HAP-1 (cell line): Measurements from ENCODE around the gene NUMB.

Experiments used
- DNase-seq, 2 experiments: peaks; one replicate each; pipeline ENCODE4 v3.0.0-alpha.2; 2016 to 2020; ENCODE audit warnings: low spot score in 2 of 2
- H3K27me3 ChIP-seq: fragments of 250-450 bp; sonication (Bioruptor Pico); 2 replicates; pipeline ENCODE4 v1.5.1; 2020; ENCODE audit warnings: low read depth, mild to moderate bottlenecking, moderate library complexity
- H3K36me3 ChIP-seq: fragments of 250-450 bp; sonication (Bioruptor Pico); replicated peaks from 2 replicates; pipeline ENCODE4 v1.5.1; 2020; ENCODE audit warnings: mild to moderate bottlenecking
- H3K4me1 ChIP-seq: fragments of 250-450 bp; sonication (Bioruptor Pico); 2 replicates; pipeline ENCODE4 v1.5.1; 2020; ENCODE audit warnings: mild to moderate bottlenecking
- H3K4me3 ChIP-seq: fragments of 250-450 bp; sonication (Bioruptor Pico); 2 replicates; pipeline ENCODE4 v1.5.1; 2020; ENCODE audit warnings: mild to moderate bottlenecking, moderate library complexity
- H3K9me3 ChIP-seq: fragments of 250-450 bp; sonication (Bioruptor Pico); 2 replicates; pipeline ENCODE4 v1.5.1; 2020; ENCODE audit warnings: mild to moderate bottlenecking, moderate library complexity
- in situ Hi-C: fragments of 300-500 bp; cut with MboI; formaldehyde crosslinking; loops from 3 replicates; pipeline ENCODE4 v1.14.3; 2020; ENCODE audit warnings: low sequenced_read_pairs, inconsistent platforms, mixed read lengths

NUMB gene

GRCh38 chr14:73458183-73458976, at the start of gene NUMB:
Gene NUMB (minus strand): TSS chr14:73458546. CDS start chr14:73355751, 102,795 bp downstream.
- Histone ChIP-seq H3K4me1 (peaks cover 54% of the 10 kb centered on the region), H3K36me3 (no peaks in the 10 kb centered on the region), H3K9me3 (no peaks in the 10 kb centered on the region), H3K27me3 (no peaks in the 10 kb centered on the region), H3K4me3 (peak within 1 kb of the TSS; percentile 86)
- DNase-seq = peak; percentile 98
- in situ Hi-C loops = loop anchor here (25.0 kb wide), 1 partner anchor 946 kb away; no protein-coding TSS in a partner anchor

- H3K9me3 ChIP-seq = no peaks in the 10 kb centered on the region
- DNase-seq = no peak
- no peak overlapping the region for H3K4me3 ChIP-seq
- peaks cover 11% of the 10 kb centered on the region for H3K36me3 ChIP-seq
- in situ Hi-C loops = no loop called here
- H3K27me3 ChIP-seq = no peaks in the 10 kb centered on the region
- H3K4me1 ChIP-seq = peaks cover 8% of the 10 kb centered on the region
These were observed 45.3 kb upstream of the NUMB start for GRCh38 chr14:73503648-73504047.

- Histone ChIP-seq H3K4me3 (no peak overlapping the region), H3K36me3 (peaks cover 13% of the 10 kb centered on the region), H3K4me1 (peaks cover 3% of the 10 kb centered on the region), H3K27me3 (no peaks in the 10 kb centered on the region), H3K9me3 (no peaks in the 10 kb centered on the region)
- no peak for DNase-seq
- in situ Hi-C loops = no loop called here
These were observed 43.8 kb upstream of the NUMB start for GRCh38 chr14:73502017-73502619.

- no peak overlapping the region for H3K4me3 ChIP-seq
- H3K9me3 ChIP-seq = no peaks in the 10 kb centered on the region
- no peaks in the 10 kb centered on the region for H3K27me3 ChIP-seq
- H3K4me1 ChIP-seq = no peaks in the 10 kb centered on the region
- peaks cover 14% of the 10 kb centered on the region for H3K36me3 ChIP-seq
- in situ Hi-C loops = no loop called here
- DNase-seq = no peak
These were observed 42.0 kb upstream of the NUMB start for GRCh38 chr14:73500360-73500759.

- no peaks in the 10 kb centered on the region; the same call in 1 of the 2 replicates for H3K9me3 ChIP-seq
- no peak overlapping the region for H3K4me3 ChIP-seq
- DNase-seq = no peak
- no peaks in the 10 kb centered on the region for H3K27me3 ChIP-seq
- in situ Hi-C loops = no loop called here
- H3K4me1 ChIP-seq = peaks cover 16% of the 10 kb centered on the region
- peaks cover 21% of the 10 kb centered on the region for H3K36me3 ChIP-seq
These were observed 36.2 kb upstream of the NUMB start for GRCh38 chr14:73494593-73494992.

GRCh38 chr14:73492670-73493069, 34.3 kb upstream of the NUMB start:
- no peak for DNase-seq
- Histone ChIP-seq H3K4me1 (peaks cover 16% of the 10 kb centered on the region), H3K4me3 (peak overlapping the region; percentile 58), H3K27me3 (no peaks in the 10 kb centered on the region), H3K36me3 (peaks cover 16% of the 10 kb centered on the region), H3K9me3 (no peaks in the 10 kb centered on the region; the same call in 1 of the 2 replicates)
- in situ Hi-C loops = no loop called here

- Histone ChIP-seq H3K36me3 (peaks cover 16% of the 10 kb centered on the region), H3K4me1 (peaks cover 16% of the 10 kb centered on the region), H3K27me3 (no peaks in the 10 kb centered on the region), H3K9me3 (no peaks in the 10 kb centered on the region; the same call in 1 of the 2 replicates), H3K4me3 (peak overlapping the region; percentile 58)
- in situ Hi-C loops = no loop called here
- DNase-seq = no peak
These were observed 33.8 kb upstream of the NUMB start for GRCh38 chr14:73492043-73492552.

GRCh38 chr14:73491256-73492042, 33.1 kb upstream of the NUMB start:
- DNase-seq = peak; percentile 46 to 72
- Histone ChIP-seq H3K27me3 (no peaks in the 10 kb centered on the region), H3K36me3 (peaks cover 13% of the 10 kb centered on the region), H3K4me1 (peaks cover 16% of the 10 kb centered on the region), H3K4me3 (peak overlapping the region; percentile 58), H3K9me3 (no peaks in the 10 kb centered on the region; the same call in 1 of the 2 replicates)
- in situ Hi-C loops = no loop called here

- Histone ChIP-seq H3K27me3 (no peaks in the 10 kb centered on the region), H3K4me1 (peaks cover 16% of the 10 kb centered on the region), H3K4me3 (no peak overlapping the region), H3K9me3 (no peaks in the 10 kb centered on the region; the same call in 1 of the 2 replicates), H3K36me3 (peaks cover 12% of the 10 kb centered on the region)
- peak in 1 of 2 experiments; percentile 24 for DNase-seq
- in situ Hi-C loops = no loop called here
These were observed 31.3 kb upstream of the NUMB start for GRCh38 chr14:73489481-73490175.

GRCh38 chr14:73478684-73479083, 20.3 kb upstream of the NUMB start:
- no peaks in the 10 kb centered on the region for H3K36me3 ChIP-seq
- in situ Hi-C loops = loop anchor here (10.0 kb wide), 1 partner anchor 304 kb away; no protein-coding TSS in a partner anchor

GRCh38 chr14:73477618-73478266, 19.4 kb upstream of the NUMB start:
- in situ Hi-C loops = loop anchor here (10.0 kb wide), 1 partner anchor 303 kb away; no protein-coding TSS in a partner anchor
- DNase-seq = no peak
- no peaks in the 10 kb centered on the region for H3K27me3 ChIP-seq

More at GRCh38 chr14:73478684-73479083, 20.3 kb upstream of the NUMB start:
- H3K9me3 ChIP-seq = no peaks in the 10 kb centered on the region
- H3K4me1 ChIP-seq = no peaks in the 10 kb centered on the region
- no peak for DNase-seq
- H3K27me3 ChIP-seq = no peaks in the 10 kb centered on the region
- H3K4me3 ChIP-seq = no peak overlapping the region

GRCh38 chr14:73476451-73476931, 18.1 kb upstream of the NUMB start:
- Histone ChIP-seq H3K36me3 (no peaks in the 10 kb centered on the region), H3K4me1 (no peaks in the 10 kb centered on the region), H3K27me3 (no peaks in the 10 kb centered on the region), H3K9me3 (no peaks in the 10 kb centered on the region), H3K4me3 (no peak overlapping the region)
- DNase-seq = no peak
- in situ Hi-C loops = loop anchor here (10.0 kb wide), 1 partner anchor 302 kb away; no protein-coding TSS in a partner anchor

More at GRCh38 chr14:73477618-73478266, 19.4 kb upstream of the NUMB start:
- H3K9me3 ChIP-seq = no peaks in the 10 kb centered on the region
- H3K4me1 ChIP-seq = no peaks in the 10 kb centered on the region
- H3K36me3 ChIP-seq = no peaks in the 10 kb centered on the region
- H3K4me3 ChIP-seq = no peak overlapping the region
